Gastroesophageal sphincter (tissue), 4 donors: ENCODE measurements around the gene RBM47. TPM values are rescaled to one million over a fixed set of nuclear protein-coding genes. Genes with fewer than 3 reads are reported as not detected.
"Not testable (repeated sequence)": the region's sequence is repeated elsewhere in the genome, so short reads cannot be mapped to it uniquely, and the experiment has no call there.

Experiments used
- ATAC-seq: fragments of 150-250 bp; one replicate; pipeline ENCODE4 v1.9.1; 2016; ENCODE audit warnings: mild to moderate bottlenecking, moderate library complexity
- H3K27ac ChIP-seq, 4 donors: fragments of 200-600 bp; sonication (generic) in 3 of 4; 1 replicate in 3 of 4; 2 replicates in 1 of 4; pipeline ENCODE4 v1.5.1; 2016 to 2019
- H3K27me3 ChIP-seq: fragments of 200-600 bp; sonication (generic); one replicate; pipeline ENCODE4 v1.5.1; 2019
- H3K36me3 ChIP-seq, 2 donors: fragments of 200-600 bp; sonication (generic); one replicate each; pipeline ENCODE4 v1.5.1; 2019; ENCODE audit warnings: control low read depth in 1 of 2
- H3K4me1 ChIP-seq, 3 donors: fragments of 200-600 bp; sonication (generic); 1 replicate in 2 of 3; 2 replicates in 1 of 3; pipeline ENCODE4 v1.5.1; 2016 to 2019; ENCODE audit warnings: control low read depth in 2 of 3
- H3K4me3 ChIP-seq, 2 donors: fragments of 200-600 bp; sonication (generic); one replicate each; pipeline ENCODE4 v1.5.1; 2019; ENCODE audit warnings: mild to moderate bottlenecking in 1 of 2, moderate library complexity in 1 of 2
- H3K9me3 ChIP-seq, 3 donors: fragments of 200-600 bp; sonication (generic); one replicate each; pipeline ENCODE4 v1.5.1; 2017 to 2019; ENCODE audit warnings: control low read depth in 2 of 3
- CTCF ChIP-seq, 4 experiments: fragments of 200-600 bp in 2 of 4; fragments of 450-650 bp in 2 of 4; sonication (generic) in 1 of 4; IDR thresholded peaks; one replicate each; pipeline ENCODE4 v1.5.1; 2017 to 2019; ENCODE audit warnings: antibody characterized with exemption in 4 of 4, mild to moderate bottlenecking in 2 of 4, moderate library complexity in 2 of 4
- EP300 ChIP-seq: sonication (generic); formaldehyde crosslinking; IDR thresholded peaks from one replicate; pipeline ENCODE4 v1.6.1; 2017; ENCODE audit warnings: antibody characterized with exemption, mild to moderate bottlenecking
- POLR2A ChIP-seq, 2 donors: fragments of 450-650 bp; IDR thresholded peaks; one replicate each; pipeline ENCODE4 v1.6.1; 2017; ENCODE audit warnings: antibody characterized with exemption in 2 of 2, mild to moderate bottlenecking in 2 of 2, moderate library complexity in 1 of 2
- POLR2AphosphoS5 ChIP-seq: sonication (generic); formaldehyde crosslinking; IDR thresholded peaks from one replicate; pipeline ENCODE4 v1.6.1; 2017; ENCODE audit warnings: antibody characterized with exemption
- WGBS, 2 donors: methylation state at CpG; one replicate each; pipeline ENCODE4 v1.1.5; 2018; ENCODE audit warnings: low coverage in 1 of 2; 5-methylcytosine and 5-hydroxymethylcytosine counted together
- total RNA-seq, 4 donors: library from RNA; depleted of rRNA; stranded (reverse); fragments of >200 nt; gene quantifications; one replicate each; pipeline ENCODE4 v1.1.0, GENCODE V29; 2016

The RBM47 gene
- total RNA-seq, 4 donors from 2014 or later = 9.1 to 36.9 (median 26.4) TPM

DNA sequence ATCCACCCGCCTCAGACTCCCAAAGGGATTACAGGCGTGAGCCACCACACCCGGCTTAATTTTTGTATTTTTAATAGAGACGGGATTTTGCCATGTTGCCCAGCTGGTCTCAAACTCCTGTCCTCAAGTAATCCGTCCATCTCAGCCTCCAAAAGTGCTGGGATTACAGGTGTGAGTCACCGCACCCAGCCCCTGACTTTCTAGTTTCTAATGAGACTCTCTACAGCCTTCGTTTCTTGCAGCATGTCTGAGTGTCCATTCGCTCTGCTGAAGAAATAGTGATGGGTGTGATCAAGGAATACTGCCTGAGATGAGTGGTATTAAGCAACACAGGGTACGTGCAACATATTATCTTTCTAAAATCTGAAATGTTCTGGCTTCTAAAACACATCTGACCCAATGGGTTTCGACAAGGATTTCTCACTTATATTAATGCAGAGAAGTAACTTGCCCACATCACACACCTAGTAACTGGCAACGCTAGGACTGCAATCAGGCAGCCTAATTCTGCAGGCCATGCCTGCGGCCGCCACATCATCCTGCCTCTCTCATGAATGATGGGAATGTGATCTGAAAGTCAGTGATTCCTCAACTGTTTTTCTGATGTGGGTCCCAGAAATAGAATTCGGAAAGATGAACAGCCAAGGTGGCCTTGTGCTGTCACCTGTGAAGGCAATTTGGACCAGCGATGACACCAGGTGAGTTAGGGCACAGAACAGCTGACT, 74.3 kb downstream of the RBM47 start:
- WGBS, 2 donors = 87 to 90% methylated on average over 10 to 11 of the region's 15 CpGs
- ATAC-seq = no peak

DNA sequence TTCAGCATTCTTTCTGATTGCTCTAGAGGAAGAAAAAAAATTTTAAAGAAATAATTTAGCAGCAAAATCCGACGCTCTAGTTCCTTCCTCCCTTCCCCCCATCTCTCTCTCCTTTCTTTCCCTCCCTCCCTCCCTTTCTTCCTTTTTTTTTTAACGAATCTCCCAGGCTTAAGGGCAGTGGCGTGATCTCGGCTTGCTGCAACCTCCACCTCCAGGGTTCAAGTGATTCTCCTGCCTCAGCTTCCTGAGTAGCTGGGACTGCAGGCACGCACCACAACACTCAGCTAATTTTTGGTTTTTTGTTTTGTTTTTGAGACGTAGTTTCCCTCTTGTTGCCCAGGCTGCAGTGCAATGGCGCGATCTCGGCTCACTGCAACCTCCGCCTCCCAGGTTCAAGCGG, 75.0 kb downstream of the RBM47 start:
- not testable (repeated sequence) for H3K4me1 ChIP-seq, H3K36me3 ChIP-seq, H3K4me3 ChIP-seq, H3K27me3 ChIP-seq, ATAC-seq, H3K9me3 ChIP-seq
- WGBS, 2 donors = 64 to 67% methylated on average over 9 to 11 of the region's 12 CpGs
- H3K27ac ChIP-seq = peak overlapping the region in 2 of 4 donors; percentile 16 to 27

More for the DNA sequence above, 74.3 kb downstream of the RBM47 start:
- Histone ChIP-seq H3K4me3 (no peak overlapping the region), H3K27ac (peak overlapping the region in 1 of 4 donors; percentile 16), H3K36me3 (no peaks in the 10 kb centered on the region), H3K4me1 (no peaks in the 10 kb centered on the region), H3K27me3 (no peaks in the 10 kb centered on the region), H3K9me3 (no peaks in the 10 kb centered on the region)
- TF ChIP-seq POLR2AphosphoS5 (no peak), CTCF (IDR thresholded peaks at IDR 0.05) (no peak), EP300 (no peak), POLR2A (IDR thresholded peaks at IDR 0.05) (no peak)

- no peaks in the 10 kb centered on the region for H3K9me3 ChIP-seq
- no peak overlapping the region for H3K4me3 ChIP-seq
- H3K4me1 ChIP-seq = no peaks in the 10 kb centered on the region
- no peaks in the 10 kb centered on the region for H3K36me3 ChIP-seq
- WGBS, 2 donors = 70% methylated on average over 8 of the region's 10 CpGs; no CpG with 5 or more reads in 1 of the 2 donors
- H3K27me3 ChIP-seq = no peaks in the 10 kb centered on the region
- TF ChIP-seq POLR2AphosphoS5 (peak; percentile 34), CTCF (IDR thresholded peaks at IDR 0.05) (no peak)
- peak overlapping the region in 1 of 4 donors; percentile 10 for H3K27ac ChIP-seq
- peak; percentile 49 for ATAC-seq
These were observed 75.7 kb downstream of the RBM47 start for GRCh38 chr4:40553995-40554394.

GRCh38 chr4:40552536-40552935, 77.1 kb downstream of the RBM47 start:
- Histone ChIP-seq H3K9me3 (no peaks in the 10 kb centered on the region), H3K36me3 (no peaks in the 10 kb centered on the region), H3K4me1 (no peaks in the 10 kb centered on the region), H3K4me3 (no peak overlapping the region), H3K27me3 (no peaks in the 10 kb centered on the region), H3K27ac (no peak overlapping the region)
- WGBS, 2 donors = 50 to 63% methylated on average over 4 to 6 of the region's 6 CpGs
- no peak for ATAC-seq
- TF ChIP-seq EP300 (no peak), POLR2AphosphoS5 (no peak), CTCF (IDR thresholded peaks at IDR 0.05) (no peak)

DNA sequence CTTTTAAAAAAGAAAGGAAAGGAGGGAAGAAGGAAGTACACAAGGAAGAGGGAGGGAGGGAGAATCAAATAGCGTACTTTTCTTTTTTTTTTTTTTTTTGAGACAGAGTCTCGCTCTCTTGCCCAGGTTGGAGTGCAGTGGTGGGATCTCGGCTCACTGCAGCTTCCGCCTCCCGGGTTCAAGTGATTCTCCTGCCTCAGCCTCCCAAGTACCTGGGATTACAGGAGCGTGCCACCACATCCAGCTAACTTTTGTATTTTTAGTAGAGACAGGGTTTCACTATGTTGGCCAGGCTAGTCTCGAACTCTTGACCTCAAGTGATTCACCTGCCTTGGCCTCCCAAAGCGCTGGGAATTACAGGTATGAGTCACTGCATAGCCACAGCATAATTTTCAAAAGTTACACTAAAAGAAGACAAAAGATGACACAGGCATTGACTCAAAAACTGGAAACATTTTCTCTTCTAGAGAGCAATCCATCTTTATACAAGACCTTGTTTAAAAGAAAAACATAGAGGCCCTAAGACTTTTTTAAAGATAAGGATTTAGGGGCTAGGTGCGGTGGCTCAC, 78.0 kb downstream of the RBM47 start:
- not testable (repeated sequence) for H3K27me3 ChIP-seq, H3K36me3 ChIP-seq, ATAC-seq, H3K9me3 ChIP-seq, H3K4me1 ChIP-seq
- peak overlapping the region in 1 of 2 donors; percentile 17 for H3K4me3 ChIP-seq
- H3K27ac ChIP-seq = peak overlapping the region in 1 of 4 donors; percentile 60
- WGBS, 2 donors = 78 to 80% methylated on average over 2 to 8 of the region's 9 CpGs

- no peaks in the 10 kb centered on the region for H3K4me1 ChIP-seq
- ATAC-seq = no peak
- 21 to 26% methylated on average over 5 of the region's 5 CpGs for WGBS, 2 donors
- no peaks in the 10 kb centered on the region for H3K9me3 ChIP-seq
- no peaks in the 10 kb centered on the region for H3K27me3 ChIP-seq
- H3K4me3 ChIP-seq = peak overlapping the region in 1 of 2 donors; percentile 17
- peak overlapping the region in 3 of 4 donors; percentile 14 to 60 (median 20) for H3K27ac ChIP-seq
- TF ChIP-seq CTCF (IDR thresholded peaks at IDR 0.05) (peak in 1 of 4 experiments; percentile 18), POLR2AphosphoS5 (no peak)
- H3K36me3 ChIP-seq = no peaks in the 10 kb centered on the region
These were observed 78.7 kb downstream of the RBM47 start for GRCh38 chr4:40550948-40551462.
